Ureter (tissue), 1 donor: ENCODE data around the gene PIWIL1. TPM values are rescaled to one million over a fixed set of nuclear protein-coding genes. Genes with fewer than 3 reads are reported as not detected.

ENCODE experiments used
- DNase-seq: peaks from one replicate; pipeline ENCODE4 v3.0.0-alpha.2; 2020; ENCODE audit warnings: low spot score
- total RNA-seq: library from RNA; stranded (reverse); gene quantifications from one replicate; pipeline ENCODE4 v1.2.4, GENCODE V29; 2023
- donor health status: DM: yes; HTN: yes; CAD: no.

PIWIL1 gene
- total RNA-seq, 1 donor from 2014 or later = not detected

DNA sequence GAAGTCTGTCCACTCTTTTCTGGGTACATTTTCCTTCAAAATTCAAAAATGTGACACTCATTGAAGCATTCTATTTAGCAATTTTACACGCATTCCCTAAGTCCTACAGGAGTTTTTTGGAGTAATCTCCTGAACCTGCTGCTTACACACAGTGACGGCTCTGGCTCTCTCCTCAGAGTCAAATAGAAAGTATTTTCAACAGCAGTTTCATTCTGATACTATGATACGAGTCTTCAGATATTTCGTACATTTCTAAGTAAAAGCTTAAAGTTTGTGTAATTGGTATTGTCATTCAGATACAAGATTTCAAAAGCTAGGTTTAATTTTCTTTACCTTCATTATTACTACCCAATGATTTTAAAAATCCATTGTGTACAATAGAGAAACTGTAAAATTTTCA lies 36.4 kb downstream of the PIWIL1 start:
- DNase-seq = no peak

DNA sequence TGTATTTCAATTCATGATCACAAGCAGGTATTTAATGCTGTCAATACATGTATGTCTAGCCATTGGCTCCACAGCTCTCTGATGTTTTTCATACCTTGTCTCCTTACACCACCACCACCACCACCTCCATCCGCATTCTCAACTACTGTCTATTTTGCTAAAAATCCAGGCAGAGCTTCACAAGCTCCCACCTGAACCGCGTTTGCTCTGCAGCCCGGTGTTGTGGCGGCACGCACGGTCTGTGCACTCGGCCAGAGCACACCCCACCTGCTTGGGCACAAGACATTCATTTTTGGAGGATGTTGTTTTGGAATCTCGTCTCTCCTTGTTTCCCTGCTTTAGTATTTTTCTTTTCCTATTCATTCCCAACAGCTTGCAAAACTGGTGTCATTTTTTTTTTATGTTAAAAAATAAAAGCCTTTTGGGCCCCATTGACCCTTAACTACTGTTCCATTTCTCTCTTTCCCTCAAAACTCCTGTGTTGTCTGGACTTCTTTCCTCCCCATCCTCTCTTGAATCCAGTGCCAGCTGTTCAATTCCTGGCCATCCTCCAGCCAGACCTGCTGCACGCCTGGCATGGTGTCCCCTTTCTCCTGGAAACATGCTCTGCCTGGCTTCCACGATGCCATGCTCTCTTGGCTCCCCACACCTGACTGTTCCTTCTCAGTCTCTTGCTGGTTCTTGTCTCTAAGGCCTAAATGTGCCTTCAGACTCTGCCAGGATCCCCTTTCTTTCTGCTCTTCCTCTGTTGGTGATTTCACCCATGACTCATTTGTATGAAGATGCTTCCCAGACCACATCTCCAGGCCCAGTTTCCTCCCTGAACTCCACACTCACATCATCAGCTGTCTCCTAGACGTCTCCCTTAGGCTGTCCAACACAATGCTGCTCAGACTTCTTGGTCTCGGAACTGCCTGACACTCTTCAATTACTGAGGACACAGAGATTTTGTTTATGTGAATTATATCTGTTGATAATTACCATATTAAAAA lies 37.9 kb downstream of the PIWIL1 start:
- DNase-seq = no peak

DNA sequence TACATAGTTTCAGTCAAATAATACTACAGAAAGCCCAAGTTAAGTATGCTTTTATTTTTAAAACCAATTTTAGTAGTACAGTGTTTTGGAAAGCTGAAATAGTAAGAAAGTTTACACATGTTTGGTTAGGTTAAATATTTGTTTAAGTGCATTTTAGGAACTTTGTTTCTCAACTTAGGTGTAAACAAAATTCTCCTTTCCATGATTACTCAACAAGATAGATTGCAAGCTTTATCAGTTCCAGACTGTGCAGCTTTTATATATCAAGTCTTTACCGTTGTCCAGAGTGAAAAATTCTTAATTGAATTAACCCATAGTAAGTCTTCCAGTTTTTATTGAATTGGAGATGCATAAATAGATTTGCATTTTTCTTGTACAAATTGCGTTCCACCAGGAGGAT lies 45.1 kb downstream of the PIWIL1 start:
- no peak for DNase-seq

DNA sequence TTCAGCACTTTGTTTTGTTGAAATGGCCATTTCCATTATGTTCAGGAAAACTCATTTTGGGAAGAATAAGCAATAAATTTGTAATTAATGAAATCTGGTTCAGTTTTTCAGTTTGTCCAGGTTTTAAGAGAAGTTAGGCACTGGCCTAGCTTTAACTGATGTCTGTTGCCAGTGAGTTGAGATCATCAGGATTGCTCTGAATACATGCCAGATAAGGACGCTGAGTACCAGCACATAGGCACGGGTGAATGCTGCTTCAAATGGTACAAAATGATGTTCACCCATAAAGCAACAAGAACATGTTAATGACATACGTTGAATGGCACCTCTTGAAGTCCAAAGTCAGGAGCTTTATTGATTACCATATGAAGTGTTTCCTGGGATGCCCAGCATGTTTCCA lies 46.5 kb downstream of the PIWIL1 start:
- DNase-seq = no peak

DNA sequence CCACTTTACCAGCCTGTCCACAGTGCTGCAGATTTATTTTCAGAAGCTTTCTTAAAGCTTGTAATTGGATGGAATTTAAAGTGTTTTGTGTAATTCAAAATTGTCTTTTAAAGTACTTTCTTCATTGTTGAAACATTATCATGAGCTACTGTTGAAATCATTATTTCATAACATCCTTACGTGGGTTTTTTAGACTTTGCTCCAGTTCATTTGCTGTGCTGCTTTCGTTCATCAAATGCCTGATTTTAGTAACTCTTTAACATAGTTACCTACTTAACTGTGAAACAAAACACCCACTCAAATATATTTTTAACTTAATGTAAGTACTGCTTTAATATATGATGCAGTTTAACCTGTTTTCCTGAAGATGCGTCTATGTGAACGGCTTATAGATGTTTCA lies 47.5 kb downstream of the PIWIL1 start:
- DNase-seq = no peak

DNA sequence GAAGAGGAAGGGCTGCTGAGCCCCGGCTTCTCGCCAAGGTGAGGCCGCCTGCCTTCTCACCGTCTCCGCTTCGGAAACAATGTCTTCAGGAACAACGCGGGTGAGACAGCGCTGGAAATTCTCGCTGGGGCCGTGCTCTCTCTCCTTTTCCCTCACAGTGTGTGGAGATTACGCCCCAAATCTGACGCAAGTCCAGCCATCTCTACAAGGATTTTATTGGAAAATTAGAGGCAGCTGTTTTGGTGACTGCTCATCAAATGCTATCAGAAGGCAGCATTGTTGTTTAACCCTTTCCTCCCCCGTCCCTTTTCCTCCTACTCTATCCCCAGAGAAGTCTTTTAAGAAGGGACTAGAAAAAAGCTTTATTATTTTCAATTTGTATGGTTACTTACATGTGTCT lies 53.5 kb downstream of the PIWIL1 start:
- no peak for DNase-seq

DNA sequence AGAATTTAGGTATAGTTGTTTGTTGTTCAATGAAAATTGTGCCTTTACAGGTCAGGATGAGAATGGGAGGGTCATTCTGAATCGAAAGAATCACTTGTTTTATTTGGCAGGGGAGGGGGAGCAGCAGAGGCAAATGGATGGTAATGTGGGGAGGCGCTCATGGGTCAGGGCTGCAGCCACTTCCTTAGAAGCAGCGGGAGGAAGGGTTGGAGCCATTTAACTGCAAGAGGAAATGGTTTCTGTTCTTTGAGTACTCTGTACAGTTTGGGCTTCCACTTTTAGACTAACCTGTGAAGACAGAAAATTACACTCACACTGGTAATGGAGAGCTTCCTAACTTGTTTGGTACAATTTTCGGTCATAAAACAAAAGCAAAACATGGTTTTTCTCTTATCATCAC lies 57.2 kb downstream of the PIWIL1 start:
- DNase-seq = no peak

DNA sequence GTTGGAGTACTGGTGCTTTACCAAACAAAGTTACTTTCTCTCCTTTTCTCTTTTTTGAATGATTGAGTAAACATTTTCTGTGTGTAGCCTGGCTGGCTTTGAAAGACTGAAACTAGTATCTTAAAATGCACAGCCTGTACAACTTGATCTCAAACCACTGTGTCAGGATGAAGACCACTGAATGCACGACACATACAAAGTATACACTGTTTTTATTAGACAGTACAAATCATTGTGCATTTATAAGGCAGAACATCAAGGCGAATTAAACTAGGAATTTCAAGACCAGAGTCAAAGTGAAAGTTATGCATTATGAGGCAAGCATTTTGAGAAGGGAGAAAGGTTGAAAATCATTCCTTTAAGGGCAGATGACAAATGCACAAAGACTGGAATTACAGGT lies 59.0 kb downstream of the PIWIL1 start:
- DNase-seq = no peak

DNA sequence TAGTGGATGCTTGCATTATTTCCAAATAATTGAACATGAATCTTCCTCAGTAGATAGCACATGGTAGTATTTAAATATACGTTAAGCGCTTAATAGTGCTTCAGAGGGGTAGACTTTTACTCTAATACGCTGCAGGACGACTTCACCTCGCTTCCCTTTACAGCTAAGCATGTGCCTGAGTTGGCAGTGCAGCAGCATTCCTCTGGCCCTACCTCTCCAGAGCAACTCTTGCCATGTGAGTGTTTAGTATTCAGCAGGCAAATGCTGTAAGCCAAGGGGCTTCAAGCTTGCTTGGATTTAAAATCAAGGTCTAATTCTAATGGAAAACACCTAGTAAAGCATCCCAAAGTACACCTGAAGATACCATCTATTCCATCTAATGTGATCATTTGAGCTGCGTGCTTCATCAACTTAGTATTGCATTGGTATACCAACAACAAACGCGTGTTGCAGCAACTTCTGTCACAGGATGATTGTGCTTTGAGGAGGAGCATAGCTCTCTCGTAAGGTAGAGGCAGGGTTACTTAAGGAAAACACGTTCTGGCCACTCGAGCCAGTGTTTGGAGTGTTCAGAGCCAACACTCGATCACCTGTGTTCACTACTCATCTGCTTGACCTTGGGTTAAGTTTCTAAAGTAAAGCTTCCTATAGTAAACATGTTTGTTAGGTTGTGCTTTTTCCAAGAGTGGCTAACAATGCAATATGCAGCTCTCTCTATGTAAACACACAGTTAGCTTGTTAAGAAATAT lies 60.6 kb downstream of the PIWIL1 start:
- no peak for DNase-seq

DNA sequence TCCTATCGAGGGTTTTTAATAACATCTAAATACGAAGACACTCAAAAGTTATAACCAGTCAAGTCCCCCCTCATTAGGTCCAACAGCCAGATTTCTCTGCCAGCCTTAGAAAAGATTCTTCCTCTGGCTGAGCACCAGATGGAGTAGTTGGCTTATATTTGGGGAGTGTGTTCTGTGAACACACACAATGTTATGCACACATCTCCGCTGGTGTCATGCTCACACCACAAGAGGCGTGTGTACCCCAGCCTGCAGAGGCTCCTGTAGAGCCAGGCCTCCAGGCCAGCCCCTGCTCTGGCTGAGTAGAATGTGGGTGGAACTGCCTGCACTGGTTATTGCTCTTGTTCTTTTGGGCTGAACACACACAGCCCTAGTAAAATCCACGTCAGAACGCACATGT lies 64.0 kb downstream of the PIWIL1 start:
- DNase-seq = no peak

DNA sequence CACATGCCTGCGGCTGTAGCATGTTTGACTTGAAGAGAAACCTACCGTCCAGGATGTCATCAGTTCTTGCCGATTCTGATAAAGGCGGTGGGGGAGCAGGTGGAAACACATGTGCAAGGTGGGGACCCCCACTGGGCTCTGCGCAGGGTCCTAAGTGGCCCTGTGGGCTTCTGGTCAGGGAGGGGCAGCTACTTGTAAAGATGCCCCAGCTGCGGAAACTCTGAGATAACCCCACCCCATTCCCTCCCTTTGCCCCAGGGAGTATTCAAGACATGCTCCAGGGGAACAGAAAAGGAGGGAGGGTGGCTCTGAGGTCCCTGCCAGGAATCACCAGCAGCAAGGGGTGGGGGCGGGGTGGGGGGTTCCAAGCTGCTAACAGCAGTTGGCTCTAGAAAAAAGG lies 67.6 kb downstream of the PIWIL1 start:
- no peak for DNase-seq

DNA sequence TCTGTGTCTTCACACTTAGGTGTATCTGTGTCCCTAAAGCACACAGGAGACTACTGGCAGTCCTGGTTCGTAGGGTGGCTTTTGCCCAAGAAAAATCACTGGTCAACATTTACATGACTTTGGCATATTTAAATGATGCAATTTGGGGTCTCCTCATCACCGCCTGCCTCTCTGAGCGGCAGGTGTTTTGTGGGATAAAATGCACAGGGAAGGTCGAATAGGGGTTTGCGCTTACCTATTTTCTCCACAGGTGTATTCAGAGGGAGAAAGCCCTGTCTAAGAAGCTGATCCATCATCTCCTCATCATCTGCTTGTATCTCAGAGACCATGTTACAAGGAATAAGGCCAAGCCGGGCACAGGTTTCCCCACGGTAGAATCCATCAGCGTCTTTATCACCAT lies 74.7 kb downstream of the PIWIL1 start:
- DNase-seq = no peak

DNA sequence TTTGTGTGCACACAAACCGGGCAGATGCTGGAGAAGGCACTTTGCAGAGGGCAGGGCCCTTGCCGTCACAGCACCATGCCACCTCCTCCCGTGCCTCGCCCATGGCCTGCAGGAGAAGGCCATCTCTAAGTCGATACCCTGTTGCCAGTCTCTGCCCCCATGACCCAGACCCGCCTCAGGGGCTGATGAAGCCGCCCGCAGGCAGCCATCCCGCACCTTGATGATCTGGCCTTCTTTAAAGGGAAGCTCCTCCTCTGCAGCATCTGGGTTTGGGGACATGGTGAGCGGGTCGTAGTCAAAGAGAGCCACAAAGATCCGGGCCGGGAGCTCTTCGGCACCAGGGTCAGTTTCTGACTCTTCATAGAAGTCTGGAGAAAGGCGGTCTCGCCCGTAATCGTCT lies 76.2 kb downstream of the PIWIL1 start:
- no peak for DNase-seq

DNA sequence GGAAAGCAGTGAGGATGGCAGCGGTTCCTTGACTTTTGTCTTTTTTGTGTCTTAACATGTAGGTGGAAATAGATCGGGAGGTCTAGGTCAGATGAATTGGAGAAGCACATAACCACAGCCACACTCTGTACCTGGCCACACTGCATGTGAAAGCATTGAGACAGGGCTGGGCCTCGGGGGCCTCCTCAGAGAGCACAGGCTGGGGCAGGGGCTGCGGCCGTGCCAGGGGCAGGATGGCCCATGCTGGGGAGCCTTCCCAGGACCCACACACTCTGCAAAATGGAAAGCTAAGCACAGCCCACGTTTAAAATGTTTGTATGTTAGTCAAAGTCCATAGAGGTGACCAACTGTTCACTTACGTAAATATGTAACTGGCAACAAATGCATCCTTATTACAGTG lies 76.7 kb downstream of the PIWIL1 start:
- no peak for DNase-seq

DNA sequence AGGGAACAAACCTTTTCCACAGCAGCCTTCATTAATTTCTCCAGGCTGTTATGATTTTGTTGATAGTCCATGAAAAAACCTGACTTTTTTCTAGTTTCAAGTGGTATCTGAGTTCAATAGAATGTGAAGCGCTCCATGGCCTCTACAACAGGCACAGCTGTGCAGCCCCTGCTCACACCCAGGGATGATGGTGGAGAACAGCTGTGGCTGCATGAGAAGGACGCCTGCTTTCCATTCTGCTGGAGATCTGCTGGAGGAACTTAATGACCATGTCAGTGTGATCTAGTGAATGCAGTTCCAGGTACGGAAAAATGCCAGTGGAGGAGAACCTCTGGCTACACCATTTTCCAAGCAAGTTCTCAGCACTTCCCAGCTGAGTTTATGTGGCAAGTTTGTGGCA lies 80.6 kb downstream of the PIWIL1 start:
- DNase-seq = peak; percentile 24

DNA sequence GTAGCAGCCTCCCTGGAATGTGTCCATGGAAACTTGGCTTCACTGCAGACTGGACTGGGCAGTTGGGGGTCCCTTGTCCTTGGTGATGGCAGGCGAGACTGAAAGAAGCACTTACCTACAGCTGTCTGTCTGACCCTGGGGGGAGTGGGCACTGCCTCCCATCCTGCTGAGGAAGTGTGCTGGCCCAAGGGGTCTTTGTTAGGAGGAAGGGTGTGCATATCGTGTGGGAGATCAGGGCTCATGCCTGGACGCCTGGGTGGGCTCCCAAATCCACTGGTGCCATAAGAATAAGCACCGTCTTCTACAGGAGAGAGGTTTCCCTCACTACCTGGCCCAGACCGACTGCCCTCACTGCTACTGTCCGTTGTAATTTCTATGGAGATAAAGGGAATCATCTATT lies 81.4 kb downstream of the PIWIL1 start:
- peak; percentile 28 for DNase-seq

DNA sequence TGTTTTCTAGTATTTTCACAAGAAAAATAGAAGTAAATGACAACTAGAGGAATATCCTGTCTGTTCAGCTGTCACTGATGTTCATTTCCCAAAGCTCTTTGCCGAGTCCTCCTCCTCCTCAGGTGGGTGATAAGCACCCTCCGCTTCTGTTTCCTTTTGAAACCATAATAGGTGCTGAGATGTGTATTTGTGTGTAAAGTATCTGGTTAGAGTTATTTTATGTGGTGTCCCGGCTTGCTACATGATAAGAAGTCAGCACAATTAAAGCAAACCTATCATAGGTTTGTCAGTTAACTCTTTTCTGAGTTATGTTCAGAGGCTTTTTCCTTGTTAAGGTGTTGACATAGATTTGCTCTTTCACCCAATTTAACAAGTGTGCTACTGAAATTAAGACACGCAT lies 82.4 kb downstream of the PIWIL1 start:
- no peak for DNase-seq

DNA sequence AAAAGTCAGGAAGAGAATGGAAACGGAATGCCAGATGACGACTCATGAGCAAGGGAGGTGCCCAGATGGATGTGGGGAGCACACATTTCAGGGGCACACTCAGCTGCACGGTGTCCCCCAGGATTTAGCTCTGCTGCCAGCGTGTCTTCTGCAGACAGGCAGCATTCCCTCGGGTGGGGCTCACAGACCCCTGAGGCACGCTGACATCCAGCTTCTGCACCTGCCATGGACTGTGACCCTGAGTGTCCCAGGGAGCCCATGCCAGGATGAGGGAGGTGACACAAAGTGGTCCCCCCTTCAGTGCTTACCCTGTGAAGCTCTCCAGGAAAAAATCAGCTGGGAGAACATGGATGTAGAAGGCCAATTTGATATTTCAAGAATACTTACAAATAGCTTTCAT lies 84.2 kb downstream of the PIWIL1 start:
- DNase-seq = peak; percentile 33

Other genes starting within 250 kb of the PIWIL1 start
- gene FZD10, start 175.4 kb upstream of the PIWIL1 start, total RNA-seq = 5.9 TPM